HEK293 (cell line): ENCODE data around the gene ACAD8.

Experiments used
- BCL11B ChIP-seq: fragments of 450-650 bp; formaldehyde crosslinking; IDR thresholded peaks from 2 replicates; pipeline ENCODE4 v1.5.1; 2016; ENCODE audit warnings: low read depth, missing biosample characterization, missing genetic modification characterization
- GLI2 ChIP-seq: fragments of 450-650 bp; formaldehyde crosslinking; IDR thresholded peaks from 2 replicates; pipeline ENCODE4; 2017; ENCODE audit warnings: missing biosample characterization, missing genetic modification characterization, low read depth, borderline replicate concordance
- GLIS1 ChIP-seq: fragments of 450-650 bp; formaldehyde crosslinking; IDR thresholded peaks from 2 replicates; pipeline ENCODE4 v1.5.1; 2016; ENCODE audit warnings: missing biosample characterization, missing genetic modification characterization
- GLIS2 ChIP-seq: fragments of 450-650 bp; formaldehyde crosslinking; IDR thresholded peaks from 2 replicates; pipeline ENCODE4 v1.5.1; 2016; ENCODE audit warnings: missing biosample characterization, missing genetic modification characterization
- IKZF3 ChIP-seq: fragments of 450-650 bp; IDR thresholded peaks from 2 replicates; pipeline ENCODE4 v1.5.0; 2018; ENCODE audit warnings: missing biosample characterization, mild to moderate bottlenecking, missing genetic modification characterization, moderate library complexity
- MEIS1 ChIP-seq: sonication (generic); formaldehyde crosslinking; IDR thresholded peaks from 2 replicates; pipeline ENCODE4 v1.8.1; 2022; ENCODE audit warnings: missing genetic modification reagents, mild to moderate bottlenecking, borderline replicate concordance
- PRDM1 ChIP-seq: fragments of 450-650 bp; formaldehyde crosslinking; IDR thresholded peaks from 2 replicates; pipeline ENCODE4; 2016; ENCODE audit warnings: missing biosample characterization, missing genetic modification characterization
- RBAK ChIP-seq: fragments of 450-650 bp; formaldehyde crosslinking; IDR thresholded peaks from 2 replicates; pipeline ENCODE4 v1.5.1; 2016; ENCODE audit warnings: missing biosample characterization, missing genetic modification characterization
- SALL2 ChIP-seq: fragments of 450-650 bp; formaldehyde crosslinking; IDR thresholded peaks from 2 replicates; pipeline ENCODE4 v1.5.0; 2017; ENCODE audit warnings: missing biosample characterization, mild to moderate bottlenecking, missing genetic modification characterization, borderline replicate concordance
- TCF7L2 ChIP-seq: IDR thresholded peaks from 2 replicates; pipeline ENCODE4 v1.6.1; 2011; ENCODE audit warnings: low read depth, mild to moderate bottlenecking, inconsistent platforms, low read length, moderate library complexity, borderline replicate concordance
- ZBTB17 ChIP-seq: fragments of 450-650 bp; formaldehyde crosslinking; IDR thresholded peaks from 2 replicates; pipeline ENCODE4 v1.5.1; 2016; ENCODE audit warnings: missing biosample characterization, missing genetic modification characterization
- ZBTB48 ChIP-seq: fragments of 450-650 bp; formaldehyde crosslinking; IDR thresholded peaks from 2 replicates; pipeline ENCODE4 v1.5.1; 2016; ENCODE audit warnings: missing biosample characterization, missing genetic modification characterization
- ZEB2 ChIP-seq: fragments of 450-650 bp; formaldehyde crosslinking; IDR thresholded peaks from 2 replicates; pipeline ENCODE4 v1.5.1; 2016; ENCODE audit warnings: missing biosample characterization, missing genetic modification characterization
- ZIC2 ChIP-seq: fragments of 450-650 bp; formaldehyde crosslinking; IDR thresholded peaks from 2 replicates; pipeline ENCODE4 v1.5.1; 2016; ENCODE audit warnings: missing biosample characterization, missing genetic modification characterization
- ZNF155 ChIP-seq: fragments of 450-650 bp; formaldehyde crosslinking; IDR thresholded peaks from 2 replicates; pipeline ENCODE4 v1.5.1; 2016; ENCODE audit warnings: missing biosample characterization, missing genetic modification characterization
- ZNF157 ChIP-seq: fragments of 450-650 bp; formaldehyde crosslinking; IDR thresholded peaks from 2 replicates; pipeline ENCODE4 v1.5.1; 2016; ENCODE audit warnings: missing biosample characterization, missing genetic modification characterization
- ZNF184 ChIP-seq: fragments of 450-650 bp; IDR thresholded peaks from 2 replicates; pipeline ENCODE4 v1.5.1; 2018; ENCODE audit warnings: missing biosample characterization, mild to moderate bottlenecking, missing genetic modification characterization
- ZNF2 ChIP-seq: fragments of 450-650 bp; formaldehyde crosslinking; IDR thresholded peaks from 2 replicates; pipeline ENCODE4 v1.5.1; 2016; ENCODE audit warnings: missing biosample characterization, missing genetic modification characterization
- ZNF223 ChIP-seq: fragments of 450-650 bp; formaldehyde crosslinking; IDR thresholded peaks from 2 replicates; pipeline ENCODE4 v1.5.1; 2016; ENCODE audit warnings: missing biosample characterization, missing genetic modification characterization
- ZNF394 ChIP-seq: fragments of 450-650 bp; formaldehyde crosslinking; IDR thresholded peaks from 2 replicates; pipeline ENCODE4 v1.5.1; 2016; ENCODE audit warnings: missing biosample characterization, missing genetic modification characterization, mild to moderate bottlenecking, moderate library complexity, borderline replicate concordance
- ZNF514 ChIP-seq: fragments of 450-650 bp; formaldehyde crosslinking; IDR thresholded peaks from 2 replicates; pipeline ENCODE4 v1.5.1; 2016; ENCODE audit warnings: missing biosample characterization, missing genetic modification characterization
- ZNF561 ChIP-seq: fragments of 450-650 bp; IDR thresholded peaks from 2 replicates; pipeline ENCODE4 v1.5.1; 2018; ENCODE audit warnings: missing biosample characterization, missing genetic modification characterization, borderline replicate concordance
- ZNF629 ChIP-seq: fragments of 450-650 bp; formaldehyde crosslinking; IDR thresholded peaks from 2 replicates; pipeline ENCODE4 v1.5.1; 2017; ENCODE audit warnings: missing biosample characterization, missing genetic modification characterization
- ZNF664 ChIP-seq: fragments of 450-650 bp; formaldehyde crosslinking; IDR thresholded peaks from 2 replicates; pipeline ENCODE4 v1.5.1; 2016; ENCODE audit warnings: missing biosample characterization, missing genetic modification characterization
- ZNF670 ChIP-seq: fragments of 450-650 bp; formaldehyde crosslinking; IDR thresholded peaks from 2 replicates; pipeline ENCODE4 v1.5.1; 2016; ENCODE audit warnings: missing biosample characterization, missing genetic modification characterization, low read depth
- ZNF677 ChIP-seq: fragments of 450-650 bp; IDR thresholded peaks from 2 replicates; pipeline ENCODE4 v1.5.0; 2018; ENCODE audit warnings: missing biosample characterization, mild to moderate bottlenecking, missing genetic modification characterization, moderate library complexity
- ZNF768 ChIP-seq: fragments of 450-650 bp; formaldehyde crosslinking; IDR thresholded peaks from 2 replicates; pipeline ENCODE4 v1.5.1; 2018; ENCODE audit warnings: missing biosample characterization, mild to moderate bottlenecking, missing genetic modification characterization
- ZNF785 ChIP-seq: fragments of 450-650 bp; formaldehyde crosslinking; IDR thresholded peaks from 2 replicates; pipeline ENCODE4 v1.5.1; 2016; ENCODE audit warnings: missing biosample characterization, missing genetic modification characterization
- ZSCAN16 ChIP-seq: fragments of 450-650 bp; formaldehyde crosslinking; IDR thresholded peaks from 2 replicates; pipeline ENCODE4 v1.5.1; 2016; ENCODE audit warnings: missing biosample characterization, missing genetic modification characterization
- TF ChIP-seq, protein P1 (sequence below): fragments of 450-650 bp; formaldehyde crosslinking; optimal IDR thresholded peaks from 2 replicates; pipeline ENCODE3; 2016; ENCODE audit warnings: missing biosample characterization, mild to moderate bottlenecking, missing genetic modification characterization
- TF ChIP-seq, protein P2 (sequence below): fragments of 450-650 bp; formaldehyde crosslinking; IDR thresholded peaks from 2 replicates; pipeline ENCODE4 v1.5.1; 2016; ENCODE audit warnings: missing biosample characterization, missing genetic modification characterization
- TF ChIP-seq, protein P3 (sequence below): fragments of 450-650 bp; formaldehyde crosslinking; IDR thresholded peaks from 2 replicates; pipeline ENCODE4 v1.5.1; 2016; ENCODE audit warnings: missing biosample characterization, missing genetic modification characterization

The ACAD8 gene

DNA sequence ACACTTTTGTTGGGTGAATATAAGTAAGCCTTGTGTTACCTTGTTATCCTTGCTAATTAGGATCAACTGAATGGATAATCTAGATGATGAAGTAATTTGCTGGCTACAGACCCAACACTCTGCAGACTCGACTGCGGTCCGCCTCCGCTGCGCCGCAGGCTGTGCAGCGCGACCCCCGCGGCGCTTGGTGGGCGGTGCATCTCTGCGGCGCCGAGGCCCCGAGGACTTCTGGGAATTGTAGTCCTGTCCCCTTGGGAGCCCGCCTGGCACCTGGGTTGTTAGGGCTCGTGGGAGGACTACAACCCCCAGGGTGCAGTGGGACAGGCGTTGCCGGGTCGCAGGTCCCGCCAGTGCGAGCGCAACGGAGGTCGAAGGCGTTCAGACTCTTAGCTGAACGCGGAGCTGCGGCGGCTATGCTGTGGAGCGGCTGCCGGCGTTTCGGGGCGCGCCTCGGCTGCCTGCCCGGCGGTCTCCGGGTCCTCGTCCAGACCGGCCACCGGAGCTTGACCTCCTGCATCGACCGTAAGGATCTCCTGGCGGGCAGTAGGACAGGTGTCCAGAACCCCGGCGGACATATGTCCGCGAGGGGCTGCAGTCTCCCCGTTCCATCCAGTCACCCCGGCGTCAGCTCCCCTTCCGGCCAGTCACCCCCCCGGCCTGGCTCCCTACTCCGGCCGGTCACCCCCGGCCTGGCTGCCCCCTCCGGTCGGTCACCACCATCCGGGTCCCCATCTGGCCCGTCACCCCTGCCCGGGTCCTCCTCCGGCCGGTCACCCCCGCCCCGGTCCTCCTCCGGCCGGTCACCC is at the start of gene ACAD8, which contains the start of gene THYN1 (continued):
- TF ChIP-seq ZNF184 (tag by site-specific recombination) (no peak), ZNF629 (tag by site-specific recombination) (peak; percentile 55; the same call in 1 of the 2 replicates), ZNF785 (no peak), ZNF2 (tag by site-specific recombination) (0 out of 2 replicates have a peak, but pooled peaks have one; percentile 37), IKZF3 (no peak), ZNF670 (tag by site-specific recombination) (no peak), ZNF223 (tag by site-specific recombination) (no peak), ZIC2 (tag by site-specific recombination) (peak; percentile 84), ZEB2 (tag by site-specific recombination) (peak; percentile 71), SALL2 (no peak), GLIS1 (peak; percentile 95), BCL11B (peak; percentile 64; the same call in 1 of the 2 replicates), ZNF561 (tag by site-specific recombination) (no peak), ZSCAN16 (tag by site-specific recombination) (no peak), ZBTB48 (tag by site-specific recombination) (no peak), ZNF768 (tag by site-specific recombination) (no peak), GLI2 (no peak), TCF7L2 (no peak), PRDM1 (no peak), GLIS2 (tag by site-specific recombination) (peak; percentile 88), ZNF677 (tag by site-specific recombination) (no peak), ZNF664 (tag by site-specific recombination) (0 out of 2 replicates have a peak, but pooled peaks have one; percentile 1), ZNF155 (tag by site-specific recombination) (no peak), ZNF514 (no peak), MEIS1 (CRISPR knock-in tag) (no peak), RBAK (tag by site-specific recombination) (no peak), ZNF157 (tag by site-specific recombination) (no peak), ZBTB17 (tag by site-specific recombination) (peak; percentile 93), ZNF394 (tag by site-specific recombination) (no peak)
- TF ChIP-seq, protein P1, sequence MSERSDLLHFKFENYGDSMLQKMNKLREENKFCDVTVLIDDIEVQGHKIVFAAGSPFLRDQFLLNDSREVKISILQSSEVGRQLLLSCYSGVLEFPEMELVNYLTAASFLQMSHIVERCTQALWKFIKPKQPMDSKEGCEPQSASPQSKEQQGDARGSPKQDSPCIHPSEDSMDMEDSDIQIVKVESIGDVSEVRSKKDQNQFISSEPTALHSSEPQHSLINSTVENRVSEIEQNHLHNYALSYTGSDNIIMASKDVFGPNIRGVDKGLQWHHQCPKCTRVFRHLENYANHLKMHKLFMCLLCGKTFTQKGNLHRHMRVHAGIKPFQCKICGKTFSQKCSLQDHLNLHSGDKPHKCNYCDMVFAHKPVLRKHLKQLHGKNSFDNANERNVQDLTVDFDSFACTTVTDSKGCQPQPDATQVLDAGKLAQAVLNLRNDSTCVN = peak; percentile 90
- TF ChIP-seq, protein P2, sequence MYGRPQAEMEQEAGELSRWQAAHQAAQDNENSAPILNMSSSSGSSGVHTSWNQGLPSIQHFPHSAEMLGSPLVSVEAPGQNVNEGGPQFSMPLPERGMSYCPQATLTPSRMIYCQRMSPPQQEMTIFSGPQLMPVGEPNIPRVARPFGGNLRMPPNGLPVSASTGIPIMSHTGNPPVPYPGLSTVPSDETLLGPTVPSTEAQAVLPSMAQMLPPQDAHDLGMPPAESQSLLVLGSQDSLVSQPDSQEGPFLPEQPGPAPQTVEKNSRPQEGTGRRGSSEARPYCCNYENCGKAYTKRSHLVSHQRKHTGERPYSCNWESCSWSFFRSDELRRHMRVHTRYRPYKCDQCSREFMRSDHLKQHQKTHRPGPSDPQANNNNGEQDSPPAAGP (tag by site-specific recombination) = no peak; the same call in 1 of the 2 replicates
- TF ChIP-seq, protein P3, sequence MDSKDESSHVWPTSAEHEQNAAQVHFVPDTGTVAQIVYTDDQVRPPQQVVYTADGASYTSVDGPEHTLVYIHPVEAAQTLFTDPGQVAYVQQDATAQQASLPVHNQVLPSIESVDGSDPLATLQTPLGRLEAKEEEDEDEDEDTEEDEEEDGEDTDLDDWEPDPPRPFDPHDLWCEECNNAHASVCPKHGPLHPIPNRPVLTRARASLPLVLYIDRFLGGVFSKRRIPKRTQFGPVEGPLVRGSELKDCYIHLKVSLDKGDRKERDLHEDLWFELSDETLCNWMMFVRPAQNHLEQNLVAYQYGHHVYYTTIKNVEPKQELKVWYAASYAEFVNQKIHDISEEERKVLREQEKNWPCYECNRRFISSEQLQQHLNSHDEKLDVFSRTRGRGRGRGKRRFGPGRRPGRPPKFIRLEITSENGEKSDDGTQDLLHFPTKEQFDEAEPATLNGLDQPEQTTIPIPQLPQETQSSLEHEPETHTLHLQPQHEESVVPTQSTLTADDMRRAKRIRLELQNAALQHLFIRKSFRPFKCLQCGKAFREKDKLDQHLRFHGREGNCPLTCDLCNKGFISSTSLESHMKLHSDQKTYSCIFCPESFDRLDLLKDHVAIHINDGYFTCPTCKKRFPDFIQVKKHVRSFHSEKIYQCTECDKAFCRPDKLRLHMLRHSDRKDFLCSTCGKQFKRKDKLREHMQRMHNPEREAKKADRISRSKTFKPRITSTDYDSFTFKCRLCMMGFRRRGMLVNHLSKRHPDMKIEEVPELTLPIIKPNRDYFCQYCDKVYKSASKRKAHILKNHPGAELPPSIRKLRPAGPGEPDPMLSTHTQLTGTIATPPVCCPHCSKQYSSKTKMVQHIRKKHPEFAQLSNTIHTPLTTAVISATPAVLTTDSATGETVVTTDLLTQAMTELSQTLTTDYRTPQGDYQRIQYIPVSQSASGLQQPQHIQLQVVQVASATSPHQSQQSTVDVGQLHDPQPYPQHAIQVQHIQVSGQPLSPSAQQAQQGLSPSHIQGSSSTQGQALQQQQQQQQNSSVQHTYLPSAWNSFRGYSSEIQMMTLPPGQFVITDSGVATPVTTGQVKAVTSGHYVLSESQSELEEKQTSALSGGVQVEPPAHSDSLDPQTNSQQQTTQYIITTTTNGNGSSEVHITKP (tag by site-specific recombination) = peak; percentile 43; the same call in 1 of the 2 replicates
